ENCODE measurements around the gene OPALIN.

OPALIN gene

DNA sequence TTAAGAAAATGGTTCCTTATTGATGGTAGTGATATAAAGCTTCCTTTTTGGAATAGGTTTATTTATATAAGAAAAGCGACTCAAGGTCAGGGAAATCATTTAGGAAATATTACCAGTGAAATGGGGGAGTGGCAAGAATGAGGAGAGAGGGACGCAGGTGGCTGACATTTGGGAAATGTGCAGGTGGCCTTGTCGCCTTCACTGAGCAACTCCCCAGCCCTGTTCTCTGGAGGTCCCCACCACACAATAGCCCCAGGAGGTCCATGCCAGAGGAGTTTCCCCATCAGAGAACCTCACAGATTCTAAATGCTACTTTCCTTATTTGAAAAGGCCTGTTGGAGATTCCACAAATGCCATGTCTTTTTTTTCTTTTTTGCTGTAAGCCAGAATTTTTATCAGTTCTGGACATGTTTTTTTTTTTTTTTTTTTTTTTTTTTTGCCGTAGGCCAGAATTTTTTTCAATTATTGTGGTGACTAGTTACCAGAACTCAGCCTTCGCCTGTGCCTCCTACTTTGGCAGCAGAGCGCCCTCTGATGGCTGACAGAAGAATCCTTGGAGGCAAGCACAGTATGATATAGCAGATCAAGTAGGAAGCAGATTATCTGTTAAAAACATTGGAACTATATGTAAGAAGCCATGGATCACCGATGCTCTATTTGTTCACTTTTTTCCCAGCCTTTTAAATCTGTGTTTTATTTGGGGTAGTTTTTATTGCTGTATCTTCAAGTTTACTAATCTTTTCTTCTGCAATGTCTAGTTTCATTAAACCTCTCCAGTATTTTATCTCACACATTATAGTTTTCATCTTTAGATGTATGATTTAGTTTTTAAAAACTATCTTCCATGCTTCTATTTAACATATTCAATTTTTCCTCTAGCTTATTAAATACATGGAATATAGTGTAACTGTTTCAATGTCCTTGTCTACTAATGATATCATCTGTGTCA lies 18.6 kb downstream of the OPALIN start:
- TF ChIP-seq, protein P1, sequence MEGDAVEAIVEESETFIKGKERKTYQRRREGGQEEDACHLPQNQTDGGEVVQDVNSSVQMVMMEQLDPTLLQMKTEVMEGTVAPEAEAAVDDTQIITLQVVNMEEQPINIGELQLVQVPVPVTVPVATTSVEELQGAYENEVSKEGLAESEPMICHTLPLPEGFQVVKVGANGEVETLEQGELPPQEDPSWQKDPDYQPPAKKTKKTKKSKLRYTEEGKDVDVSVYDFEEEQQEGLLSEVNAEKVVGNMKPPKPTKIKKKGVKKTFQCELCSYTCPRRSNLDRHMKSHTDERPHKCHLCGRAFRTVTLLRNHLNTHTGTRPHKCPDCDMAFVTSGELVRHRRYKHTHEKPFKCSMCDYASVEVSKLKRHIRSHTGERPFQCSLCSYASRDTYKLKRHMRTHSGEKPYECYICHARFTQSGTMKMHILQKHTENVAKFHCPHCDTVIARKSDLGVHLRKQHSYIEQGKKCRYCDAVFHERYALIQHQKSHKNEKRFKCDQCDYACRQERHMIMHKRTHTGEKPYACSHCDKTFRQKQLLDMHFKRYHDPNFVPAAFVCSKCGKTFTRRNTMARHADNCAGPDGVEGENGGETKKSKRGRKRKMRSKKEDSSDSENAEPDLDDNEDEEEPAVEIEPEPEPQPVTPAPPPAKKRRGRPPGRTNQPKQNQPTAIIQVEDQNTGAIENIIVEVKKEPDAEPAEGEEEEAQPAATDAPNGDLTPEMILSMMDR (IDR thresholded peaks at IDR 0.05; ENCODE audit: borderline replicate concordance, insufficient read depth, low read depth, low read length) = peak; percentile 80
- H3K4me3 ChIP-seq (ENCODE audit: low read depth, low read length) = no peak overlapping the region

DNA sequence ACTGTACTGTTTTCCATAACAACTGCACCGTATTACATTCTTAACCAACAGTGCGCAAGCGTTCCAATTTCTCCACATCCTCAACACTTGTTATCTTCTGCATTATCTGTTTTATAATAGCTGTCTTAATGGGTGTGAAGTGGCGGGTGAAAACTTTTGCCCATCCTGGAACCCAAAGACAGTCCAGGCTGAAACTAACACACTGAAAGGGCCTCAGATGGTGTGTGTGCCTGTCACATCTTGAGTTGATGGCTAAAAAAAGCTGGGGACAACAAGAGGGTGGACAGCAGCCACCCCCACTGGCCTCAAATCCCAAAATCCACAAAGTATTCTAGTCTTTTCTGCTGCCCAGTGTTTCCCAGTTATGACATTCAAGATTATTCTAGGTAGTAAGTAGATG lies 19.4 kb downstream of the OPALIN start:
- TF ChIP-seq, protein P1 (IDR thresholded peaks at IDR 0.05; ENCODE audit: borderline replicate concordance, insufficient read depth, low read depth, low read length) = no peak
- no peak overlapping the region for H3K4me3 ChIP-seq (ENCODE audit: low read depth, low read length)

- H3K4me3 ChIP-seq (ENCODE audit: low read depth, low read length) = no peak overlapping the region
- TF ChIP-seq, protein P1 (IDR thresholded peaks at IDR 0.05; ENCODE audit: borderline replicate concordance, insufficient read depth, low read depth, low read length) = no peak
Observed at GRCh38 chr10:96338279-96338925, 20.4 kb downstream of the OPALIN start.

DNA sequence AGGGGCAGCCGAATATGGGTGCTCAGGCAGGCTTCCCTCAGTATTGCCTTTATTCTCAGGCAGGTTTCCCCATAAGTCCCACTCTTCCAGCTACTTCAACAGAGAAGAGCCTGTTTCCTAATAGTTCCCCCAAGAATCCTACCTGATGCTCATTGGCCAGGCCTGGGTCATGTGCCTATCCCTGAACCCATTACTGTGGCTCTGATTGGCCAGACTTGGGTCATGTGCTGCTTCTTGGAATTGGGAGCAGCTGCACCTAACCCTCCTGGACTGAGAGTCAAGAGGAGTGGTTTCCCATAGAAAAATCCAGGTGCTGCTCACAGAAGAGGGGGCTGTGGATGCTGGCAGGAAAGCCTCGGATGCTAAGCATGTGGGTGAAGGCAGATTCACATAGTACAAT lies 21.7 kb downstream of the OPALIN start:
- no peak overlapping the region for H3K4me3 ChIP-seq (ENCODE audit: low read depth, low read length)
- TF ChIP-seq, protein P1 (IDR thresholded peaks at IDR 0.05; ENCODE audit: borderline replicate concordance, insufficient read depth, low read depth, low read length) = no peak

- TF ChIP-seq, protein P1 (IDR thresholded peaks at IDR 0.05; ENCODE audit: borderline replicate concordance, insufficient read depth, low read depth, low read length) = peak; percentile 61
- no peak overlapping the region for H3K4me3 ChIP-seq (ENCODE audit: low read depth, low read length)
Observed at GRCh38 chr10:96334616-96335526, 23.9 kb downstream of the OPALIN start.

DNA sequence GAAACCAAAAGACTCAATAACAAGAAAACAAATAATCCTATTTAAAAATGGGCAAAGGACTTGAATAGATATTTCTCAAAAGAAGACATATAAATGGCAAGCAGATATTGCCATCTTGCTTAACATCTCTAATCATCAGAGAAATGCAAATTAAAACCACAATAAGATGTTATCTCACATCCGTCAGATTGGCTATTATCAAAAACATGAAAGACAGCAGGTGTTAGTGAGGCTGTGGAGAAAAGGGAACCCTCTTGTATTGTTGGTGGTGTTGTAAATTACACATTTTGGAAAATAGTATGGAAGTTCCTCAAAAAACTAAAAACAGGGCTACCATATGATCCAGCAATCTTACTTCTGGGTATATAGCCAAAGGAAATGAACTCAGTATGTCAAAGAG lies 25.7 kb downstream of the OPALIN start:
- H3K4me3 ChIP-seq (ENCODE audit: low read depth, low read length) = no peak overlapping the region
- TF ChIP-seq, protein P1 (IDR thresholded peaks at IDR 0.05; ENCODE audit: borderline replicate concordance, insufficient read depth, low read depth, low read length) = no peak

All from GM12875 (cell line).